COLO668 (cell line): Measurements from ENCODE around the gene FCGR2B.
"Not testable (repeated sequence)": the region's sequence is repeated elsewhere in the genome, so short reads cannot be mapped to it uniquely, and the experiment has no call there.

Experiments
- DNase-seq: peaks from one replicate; lab custom pipeline; 2025; ENCODE audit not compliant: unreplicated experiment; lab: John Stamatoyannopoulos, UW

Gene FCGR2B

GRCh38 chr1:161647507-161648360 lies 15.2 kb upstream of the FCGR2B start:
- DNase-seq = not testable (repeated sequence)

GRCh38 chr1:161653541-161653940 lies 9.4 kb upstream of the FCGR2B start:
- DNase-seq = not testable (repeated sequence)

- DNase-seq = not testable (repeated sequence)
Measured at GRCh38 chr1:161653971-161654370, 9.0 kb upstream of the FCGR2B start.

- DNase-seq = not testable (repeated sequence)
Measured at GRCh38 chr1:161658524-161658923, 4.4 kb upstream of the FCGR2B start.

- DNase-seq = not testable (repeated sequence)
Measured at GRCh38 chr1:161661660-161662311, 1.2 kb upstream of the FCGR2B start.

GRCh38 chr1:161663569-161663968 lies 626 bp downstream of the FCGR2B start:
- DNase-seq = not testable (repeated sequence)

GRCh38 chr1:161664689-161665088 lies 1.7 kb downstream of the FCGR2B start:
- DNase-seq = not testable (repeated sequence)

- not testable (repeated sequence) for DNase-seq
Measured at GRCh38 chr1:161671045-161672020, 8.4 kb downstream of the FCGR2B start.

- not testable (repeated sequence) for DNase-seq
Measured at GRCh38 chr1:161673437-161673836, 10.5 kb downstream of the FCGR2B start.

- not testable (repeated sequence) for DNase-seq
Measured at GRCh38 chr1:161674447-161674846, 11.5 kb downstream of the FCGR2B start.

- not testable (repeated sequence) for DNase-seq
Measured at GRCh38 chr1:161674908-161675307, 12.0 kb downstream of the FCGR2B start.

- DNase-seq = no peak
Measured at GRCh38 chr1:161676441-161676840, 13.5 kb downstream of the FCGR2B start.

GRCh38 chr1:161676958-161677689 lies 14.2 kb downstream of the FCGR2B start:
- DNase-seq = no peak

- DNase-seq = no peak
Measured at GRCh38 chr1:161678500-161678899, 15.6 kb downstream of the FCGR2B start.

- DNase-seq = no peak
Measured at GRCh38 chr1:161681879-161682278, 18.9 kb downstream of the FCGR2B start.

- DNase-seq = no peak
Measured at GRCh38 chr1:161688946-161689345, 26.0 kb downstream of the FCGR2B start.

GRCh38 chr1:161691846-161692245 lies 28.9 kb downstream of the FCGR2B start:
- no peak for DNase-seq

- not testable (repeated sequence) for DNase-seq
Measured at GRCh38 chr1:161693020-161693712, 30.2 kb downstream of the FCGR2B start.

- DNase-seq = not testable (repeated sequence)
Measured at GRCh38 chr1:161698302-161698701, 35.4 kb downstream of the FCGR2B start.

GRCh38 chr1:161702250-161702649 lies 39.3 kb downstream of the FCGR2B start:
- DNase-seq = peak; percentile 37
